Heart right ventricle (tissue), 16 donors: ENCODE measurements around the gene MCF2L2. TPM values are rescaled to one million over a fixed set of nuclear protein-coding genes. Genes with fewer than 3 reads are reported as not detected.

Experiments
- ATAC-seq, 8 donors: fragments of 200-7000 bp; cut with Tn5 transposase; one replicate each; pipeline ENCODE4 v1.9.1; 2020; ENCODE audit warnings: mild to moderate bottlenecking in 8 of 8, moderate library complexity in 8 of 8, moderate number of reproducible peaks in 1 of 8
- DNase-seq, 2 donors: peaks; one replicate each; pipeline ENCODE4 v3.0.0-alpha.2; 2020
- H3K27ac ChIP-seq, 10 donors: fragments of 200-600 bp; sonication (generic) in 2 of 10; one replicate each; pipeline versions ENCODE4 v1.5.0 to v1.8.0; 2020 to 2022; ENCODE audit warnings: mild to moderate bottlenecking in 3 of 10
- H3K27me3 ChIP-seq, 7 donors: fragments of 200-600 bp; one replicate each; pipeline ENCODE4 v1.8.0; 2021 to 2022; ENCODE audit warnings: mild to moderate bottlenecking in 2 of 7
- H3K36me3 ChIP-seq, 9 donors: fragments of 200-600 bp; sonication (generic) in 1 of 9; one replicate each; pipeline versions ENCODE4 v1.5.0 to v1.8.0; 2020 to 2022; ENCODE audit warnings: mild to moderate bottlenecking in 2 of 9
- H3K4me1 ChIP-seq, 9 donors: fragments of 200-600 bp; sonication (generic) in 1 of 9; one replicate each; pipeline versions ENCODE4 v1.5.0 to v1.8.0; 2020 to 2022; ENCODE audit warnings: mild to moderate bottlenecking in 4 of 9
- H3K4me3 ChIP-seq, 10 donors: fragments of 200-600 bp; sonication (generic) in 2 of 10; one replicate each; pipeline versions ENCODE4 v1.5.0 to v1.8.0; 2020 to 2022; ENCODE audit warnings: mild to moderate bottlenecking in 7 of 10, moderate library complexity in 2 of 10
- H3K9me3 ChIP-seq, 11 donors: fragments of 200-600 bp in 10 of 11; sonication (generic) in 2 of 11; one replicate each; pipeline versions ENCODE4 v1.5.0 to v1.8.0; 2013 to 2022; ENCODE audit warnings: mild to moderate bottlenecking in 2 of 11, control low read depth in 1 of 11, moderate library complexity in 1 of 11
- CTCF ChIP-seq, 9 donors: fragments of 200-600 bp; sonication (generic) in 2 of 9; IDR thresholded peaks; one replicate each; pipeline versions ENCODE4 v1.5.0 to v1.8.0; 2021 to 2022; ENCODE audit warnings: antibody characterized with exemption in 9 of 9, mild to moderate bottlenecking in 5 of 9, moderate library complexity in 1 of 9
- WGBS, 2 donors: extraction: QIAGEN DNeasy Blood & Tissue Kit; methylation state at CpG; one replicate each; pipeline ENCODE4 v1.1.7; 2013; ENCODE audit warnings: inconsistent platforms in 1 of 2; 5-methylcytosine and 5-hydroxymethylcytosine counted together
- intact Hi-C, 10 donors: fragments of 100-400 bp; cut with DNase I; formaldehyde crosslinking; loops; one replicate each; pipeline versions ENCODE4 v1.11.1 to v1.14.2; 2022
- polyA plus RNA-seq, 2 donors: library from polyadenylated mRNA; stranded (reverse); fragments of 200-250 nt; gene quantifications; one replicate each; pipeline ENCODE4 v1.2.3, GENCODE V29; 2013
- total RNA-seq, 10 donors: library from RNA; stranded (reverse); fragmentation: NEBNext Ultra II Directional in 3 of 10; extraction: Animal tissue kit (Norgen Biotek cat#: 25700) in 3 of 10; gene quantifications; one replicate each; pipeline versions ENCODE4 v1.2.1 to v1.2.4, GENCODE V29; 2021 to 2023
- donor health status: Arrhythmogenic right ventricular cardiomyopathy.
- donor health status: ischemic (EF 13 %, LVEDD 7.1; RV severe dilation, severe dysfunction).
- donor health status: healthy with polysubstance abuse.
- donor health status: DM: no; HTN: yes; CAD: no.
- donor health status: DM: no; HTN: no; CAD: no.
- donor health status: ischemic (EF 25% LVEDD 6.9; RV normal size, moderate dysfunction).
- donor health status: ischemic (EF 25% LVEDD 5.7; RV mildly dilated, moderate dysfunction).
- donor health status: healthy.
- donor health status: DM: yes; HTN: yes; CAD: no.
- donor health status: Ischemic cardiomyopathy.
- donor health status: ischemic (EF 35%, LVEDD 5.7; RV mildly dilated, moderate dysfunction).
- donor health status: nonischemic (EF 11% LVEDD 7.7; RV severe dilation, severe dysfunction).
- donor health status: DM: yes; HTN: yes; CAD: no.
- donor health status: PGD.
- donor health status: ischemic (EF 29% LVEDD 5.4; RV normal size, mild dysfunction).
- donor health status: nonischemic (EF 23%, LVEDD 6.1; RV moderate dilation, normal function).

Gene MCF2L2
- total and polyA plus RNA-seq, 12 donors = 0.09 to 1.5 (median 0.40) TPM; not detected in 1

DNA sequence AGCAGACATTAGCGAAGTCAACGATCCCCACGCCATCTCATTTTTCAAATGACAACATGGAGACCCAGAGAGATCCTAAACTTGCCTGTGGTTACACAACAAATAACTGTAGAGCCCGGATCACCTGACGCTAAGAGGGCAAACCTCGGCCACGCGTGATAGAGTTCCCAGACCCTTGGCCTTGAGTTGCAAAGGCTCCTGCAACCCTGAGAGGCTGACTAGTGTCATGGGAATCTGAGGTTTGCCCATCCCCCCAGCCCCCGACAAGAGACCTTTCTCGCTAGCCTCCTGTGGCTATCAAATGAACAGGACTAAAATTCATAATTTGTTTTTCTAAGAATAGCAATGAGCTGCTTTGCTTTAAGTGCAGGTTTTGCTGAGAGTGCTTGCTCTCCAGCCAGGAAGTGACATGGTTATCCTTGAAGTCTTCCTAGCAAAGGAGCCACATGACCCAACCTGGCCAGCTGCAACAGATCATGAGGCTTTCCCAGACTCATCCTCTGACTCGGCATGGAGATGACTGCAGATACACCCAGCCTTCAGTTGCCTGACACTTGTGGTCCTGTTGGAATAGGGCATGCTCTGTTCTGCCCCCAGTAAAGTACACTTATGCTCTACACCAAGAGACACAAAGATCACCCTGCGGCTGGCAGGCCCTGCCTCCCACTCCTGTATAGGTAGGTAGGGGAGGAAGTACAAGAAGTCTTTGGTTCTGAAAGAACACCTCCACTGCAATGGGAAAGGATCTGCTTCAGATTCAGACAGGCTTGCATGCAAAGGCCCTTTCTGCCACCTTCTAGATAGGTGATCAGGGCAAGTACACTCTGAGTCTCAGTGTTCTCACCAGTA, 36.0 kb downstream of the MCF2L2 start:
- 80 to 81% methylated on average over 12 of the region's 12 CpGs for WGBS, 2 donors

GRCh38 chr3:183391460-183391859, 37.0 kb downstream of the MCF2L2 start:
- DNase-seq (no peak), ATAC-seq (no peak)
- intact Hi-C loops = no loop called here
- no peaks in the 10 kb centered on the region for H3K9me3 ChIP-seq
- WGBS, 2 donors = 67 to 80% methylated on average over 3 of the region's 3 CpGs
- H3K27ac ChIP-seq = no peak overlapping the region
- no peak for TF ChIP-seq CTCF (IDR thresholded peaks at IDR 0.05)
- H3K36me3 ChIP-seq = no peaks in the 10 kb centered on the region
- no peaks in the 10 kb centered on the region for H3K27me3 ChIP-seq
- H3K4me3 ChIP-seq = no peak overlapping the region
- no peaks in the 10 kb centered on the region for H3K4me1 ChIP-seq

More for the DNA sequence above, 36.0 kb downstream of the MCF2L2 start:
- ATAC-seq (no peak), DNase-seq (no peak)
- Histone ChIP-seq H3K4me1 (no peaks in the 10 kb centered on the region), H3K27me3 (peaks cover 0 to 5% (median 0%) of the 10 kb centered on the region in 7 donors), H3K9me3 (no peaks in the 10 kb centered on the region), H3K4me3 (no peak overlapping the region), H3K36me3 (no peaks in the 10 kb centered on the region), H3K27ac (no peak overlapping the region)
- intact Hi-C loops = no loop called here
- TF ChIP-seq CTCF (IDR thresholded peaks at IDR 0.05) = no peak

DNA sequence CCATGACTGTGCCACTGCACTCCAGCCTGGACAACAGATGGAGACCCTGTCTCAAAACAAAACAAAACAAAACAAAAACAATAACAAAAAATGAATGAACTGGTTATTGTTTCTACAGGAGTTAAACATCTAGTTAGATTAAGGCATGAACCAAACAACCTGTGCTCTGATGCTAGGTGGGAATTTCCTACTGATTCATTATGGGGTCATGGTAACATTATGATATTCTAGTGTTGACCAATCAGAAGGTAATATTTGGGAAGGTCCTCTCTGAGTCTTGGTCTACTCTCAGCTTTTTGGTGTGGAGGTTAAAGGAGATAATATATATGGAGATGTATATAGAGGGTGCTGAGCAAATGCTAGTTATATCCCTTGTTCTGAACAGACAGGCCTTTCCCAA, 37.6 kb downstream of the MCF2L2 start:
- no peak overlapping the region for H3K27ac ChIP-seq
- H3K4me1 ChIP-seq = peaks cover 0 to under 1% (median 0%) of the 10 kb centered on the region in 9 donors
- no peak for TF ChIP-seq CTCF (IDR thresholded peaks at IDR 0.05)
- H3K9me3 ChIP-seq = no peaks in the 10 kb centered on the region
- no peak overlapping the region for H3K4me3 ChIP-seq
- DNase-seq (no peak), ATAC-seq (no peak)
- intact Hi-C loops = no loop called here
- H3K27me3 ChIP-seq = no peaks in the 10 kb centered on the region
- H3K36me3 ChIP-seq = no peaks in the 10 kb centered on the region

DNA sequence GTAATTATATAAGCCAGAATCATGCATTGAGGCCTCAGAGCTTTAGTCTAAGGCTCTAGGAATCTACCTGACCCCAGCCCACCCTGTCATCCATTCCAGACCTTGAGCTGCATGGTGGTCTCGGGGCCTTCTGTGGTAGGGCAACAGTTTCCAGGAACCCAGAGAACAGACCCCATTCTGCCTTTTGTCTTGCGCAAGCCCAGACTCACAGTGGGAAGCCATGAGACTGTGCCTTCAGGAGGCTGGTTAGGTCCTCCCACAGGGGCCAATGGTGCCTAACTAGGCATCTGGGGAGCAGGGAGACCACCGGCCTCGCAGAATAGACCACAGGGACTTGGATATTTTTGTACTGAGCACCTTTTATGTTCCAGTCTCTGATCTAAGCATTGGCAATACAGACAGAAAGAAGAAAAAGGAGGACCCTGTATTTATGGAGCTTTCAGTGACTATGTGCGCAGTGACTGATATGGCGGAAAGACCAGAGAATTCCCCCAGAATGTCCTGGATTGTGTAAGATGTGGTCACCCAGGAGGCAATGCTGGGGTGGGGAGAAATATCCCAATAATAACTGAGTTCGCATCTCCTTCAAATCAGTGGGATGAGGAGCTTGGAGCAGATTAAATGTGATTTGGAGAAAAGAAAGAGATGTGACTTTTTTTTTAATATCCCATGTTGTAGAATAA, 40.1 kb downstream of the MCF2L2 start:
- H3K27ac ChIP-seq = no peak overlapping the region
- intact Hi-C loops = loop anchor here in 3 of 10 donors (5.0 to 10.0 kb wide), 4 partner anchors 134 to 674 kb away; partner anchors contain the start of gene B3GNT5 (in 1 of the 3)
- H3K36me3 ChIP-seq = no peaks in the 10 kb centered on the region

More for the DNA sequence above, 40.1 kb downstream of the MCF2L2 start:
- TF ChIP-seq CTCF (IDR thresholded peaks at IDR 0.05) = no peak
- 93 to 95% methylated on average over 7 of the region's 7 CpGs for WGBS, 2 donors
- DNase-seq = no peak
- Histone ChIP-seq H3K4me1 (peaks cover 0 to 5% (median 0%) of the 10 kb centered on the region in 9 donors), H3K9me3 (no peaks in the 10 kb centered on the region), H3K27me3 (no peaks in the 10 kb centered on the region), H3K4me3 (no peak overlapping the region)
- ATAC-seq = peak in 1 of 8 donors; percentile 11
